Measurements from ENCODE around the gene SPOCK1.
A peak's percentile ranks its signal among the peaks of the same experiment; 100 is the strongest.

Gene SPOCK1

DNA sequence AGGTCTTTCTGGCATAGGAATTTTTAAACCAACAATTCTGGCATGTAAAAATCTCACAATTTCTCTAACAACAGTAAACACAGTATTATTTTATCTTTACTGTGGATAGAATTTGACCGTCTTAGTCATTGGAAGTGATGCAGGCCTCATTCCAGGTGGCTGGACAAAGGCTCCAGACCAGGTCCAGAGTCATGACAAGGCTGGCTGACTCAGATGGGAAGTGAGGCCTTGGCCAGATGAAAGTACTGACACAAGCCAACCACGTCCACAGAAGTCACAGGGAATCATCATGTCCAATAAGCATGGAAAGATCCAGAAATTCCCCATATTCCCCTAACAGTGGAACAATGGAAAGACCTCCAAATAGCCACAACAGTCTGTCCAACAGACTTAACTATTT is 12.4 kb downstream of the SPOCK1 start:
- Histone ChIP-seq H2AK5ac (ENCODE audit: low read length, severe bottlenecking) (no peak overlapping the region), H4K91ac (ENCODE audit: low read length) (no peak overlapping the region), H3K4me2 (ENCODE audit: low read length, poor library complexity, severe bottlenecking) (no peak overlapping the region), H3K36me3 (ENCODE audit: control insufficient read depth in 1 of 2, insufficient read depth in 2 of 2, low read depth in 1 of 2, low read length in 2 of 2) (peaks cover 0 to 9% of the 10 kb centered on the region in 2 experiments), H3K79me1 (replicated peaks; ENCODE audit: low read length, poor library complexity, severe bottlenecking) (no peaks in the 10 kb centered on the region), H3K14ac (ENCODE audit: low read length in 2 of 2) (no peak overlapping the region), H3K9me3 (ENCODE audit: control insufficient read depth, low read length) (no peaks in the 10 kb centered on the region), H3K27ac (ENCODE audit: low read length, poor library complexity, severe bottlenecking) (no peak overlapping the region), H2BK120ac (ENCODE audit: low read depth, low read length) (no peak overlapping the region), H4K8ac (ENCODE audit: low read length) (no peak overlapping the region), H2BK12ac (ENCODE audit: low read length in 2 of 2) (no peak overlapping the region), H2BK5ac (ENCODE audit: low read depth, low read length, poor library complexity, severe bottlenecking) (no peak overlapping the region), H3K23ac (ENCODE audit: low read length in 2 of 2) (no peak overlapping the region), H3K4me3 (ENCODE audit: insufficient read depth in 1 of 2, low read depth in 1 of 2, low read length in 2 of 2) (no peak overlapping the region), H3K4me1 (ENCODE audit: control insufficient read depth, insufficient read depth, low read depth, low read length) (peaks cover 2% of the 10 kb centered on the region), H2AFZ (ENCODE audit: low read depth, low read length) (no peak overlapping the region), H2BK15ac (ENCODE audit: low read depth, poor library complexity, severe bottlenecking) (no peak overlapping the region), H3K4ac (ENCODE audit: low read depth in 1 of 2, low read length in 2 of 2) (no peak overlapping the region), H3K9ac (ENCODE audit: low read length) (peak overlapping the region; percentile 61), H3K18ac (ENCODE audit: low read depth in 1 of 2, low read length in 2 of 2) (no peak overlapping the region), H3K27me3 (ENCODE audit: control insufficient read depth in 1 of 2, insufficient read depth in 1 of 2, low read length in 2 of 2) (no peaks in the 10 kb centered on the region)
- DNase-seq, result no peak
- WGBS, result 59% methylated on average over 2 of the region's 2 CpGs

DNA sequence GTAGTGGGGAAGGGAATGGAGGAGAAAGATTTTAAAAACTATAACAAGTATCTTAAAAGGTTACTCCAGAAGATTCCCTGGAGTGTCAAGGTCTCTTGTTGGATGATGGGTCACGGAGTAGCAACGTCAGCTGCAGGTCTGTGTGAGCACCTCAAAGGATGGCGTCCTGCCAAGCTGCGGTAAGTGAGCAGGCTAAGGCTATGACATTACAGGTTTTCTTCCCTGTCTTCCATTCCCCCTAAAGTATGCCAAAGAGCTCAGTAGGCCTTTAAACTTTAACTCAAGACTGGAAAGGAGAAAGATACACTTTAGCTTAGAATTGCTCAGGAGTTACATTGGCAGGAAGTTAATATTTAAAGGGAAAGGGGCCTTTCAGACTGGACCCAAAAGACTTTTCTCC is 17.5 kb downstream of the SPOCK1 start:
- Histone ChIP-seq H2BK5ac (ENCODE audit: low read depth, low read length, poor library complexity, severe bottlenecking) (no peak overlapping the region), H3K14ac (ENCODE audit: low read length in 2 of 2) (no peak overlapping the region), H2BK15ac (ENCODE audit: low read depth, poor library complexity, severe bottlenecking) (no peak overlapping the region), H3K4me3 (ENCODE audit: insufficient read depth in 1 of 2, low read depth in 1 of 2, low read length in 2 of 2) (no peak overlapping the region), H2AK5ac (ENCODE audit: low read length, severe bottlenecking) (no peak overlapping the region), H2BK12ac (ENCODE audit: low read length in 2 of 2) (no peak overlapping the region), H3K27ac (ENCODE audit: low read length, poor library complexity, severe bottlenecking) (peak overlapping the region; percentile 43), H3K79me1 (replicated peaks; ENCODE audit: low read length, poor library complexity, severe bottlenecking) (no peaks in the 10 kb centered on the region), H2BK120ac (ENCODE audit: low read depth, low read length) (no peak overlapping the region), H3K9me3 (ENCODE audit: control insufficient read depth, low read length) (no peaks in the 10 kb centered on the region), H3K4ac (ENCODE audit: low read depth in 1 of 2, low read length in 2 of 2) (no peak overlapping the region), H3K23ac (ENCODE audit: low read length in 2 of 2) (no peak overlapping the region), H3K4me2 (ENCODE audit: low read length, poor library complexity, severe bottlenecking) (no peak overlapping the region), H2AFZ (ENCODE audit: low read depth, low read length) (no peak overlapping the region), H3K36me3 (ENCODE audit: control insufficient read depth in 1 of 2, insufficient read depth in 2 of 2, low read depth in 1 of 2, low read length in 2 of 2) (peaks cover 0 to 15% of the 10 kb centered on the region in 2 experiments), H4K91ac (ENCODE audit: low read length) (no peak overlapping the region), H4K8ac (ENCODE audit: low read length) (no peak overlapping the region), H3K4me1 (ENCODE audit: control insufficient read depth, insufficient read depth, low read depth, low read length) (peaks cover 1% of the 10 kb centered on the region), H3K18ac (ENCODE audit: low read depth in 1 of 2, low read length in 2 of 2) (no peak overlapping the region), H3K9ac (ENCODE audit: low read length) (no peak overlapping the region), H3K27me3 (ENCODE audit: control insufficient read depth in 1 of 2, insufficient read depth in 1 of 2, low read length in 2 of 2) (no peaks in the 10 kb centered on the region)
- no peak for DNase-seq
- WGBS, result 83% methylated on average over 4 of the region's 4 CpGs

DNA sequence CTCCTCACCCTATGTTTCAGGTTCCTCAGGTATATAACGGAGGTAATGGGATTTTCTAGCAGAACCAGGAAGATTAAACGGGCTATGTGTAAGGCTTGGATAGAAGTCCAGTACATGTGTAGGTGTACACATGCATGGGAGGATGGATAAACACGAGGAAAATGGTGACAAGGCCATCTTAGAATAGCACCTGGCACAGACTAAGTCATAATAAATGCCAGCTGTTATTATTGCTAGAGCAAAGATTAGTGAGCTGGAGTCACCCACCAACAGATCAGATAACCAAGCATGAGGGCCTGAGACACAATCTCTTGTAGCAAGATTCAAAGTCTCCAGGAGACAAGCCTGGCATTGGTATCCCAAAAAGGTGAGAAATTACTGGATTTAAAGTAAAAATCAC is 21.1 kb downstream of the SPOCK1 start:
- no peak overlapping the region for H3K4me2 ChIP-seq (ENCODE audit: low read length, poor library complexity, severe bottlenecking)
- H2AFZ ChIP-seq (ENCODE audit: low read depth, low read length), result no peak overlapping the region
- H3K36me3 ChIP-seq (ENCODE audit: control insufficient read depth in 1 of 2, insufficient read depth in 2 of 2, low read depth in 1 of 2, low read length in 2 of 2), result peaks cover 0 to 12% of the 10 kb centered on the region in 2 experiments
- H2BK15ac ChIP-seq (ENCODE audit: low read depth, poor library complexity, severe bottlenecking), result no peak overlapping the region
- no peaks in the 10 kb centered on the region for H3K27me3 ChIP-seq (ENCODE audit: control insufficient read depth in 1 of 2, insufficient read depth in 1 of 2, low read length in 2 of 2)
- H3K4me1 ChIP-seq (ENCODE audit: control insufficient read depth, insufficient read depth, low read depth, low read length), result peaks cover 1% of the 10 kb centered on the region
- DNase-seq, result no peak
- no peak overlapping the region for H4K8ac ChIP-seq (ENCODE audit: low read length)
- WGBS, result 51% methylated on average over 2 of the region's 3 CpGs
- no peak overlapping the region for H3K23ac ChIP-seq (ENCODE audit: low read length in 2 of 2)
- no peaks in the 10 kb centered on the region for H3K79me1 ChIP-seq (replicated peaks; ENCODE audit: low read length, poor library complexity, severe bottlenecking)
- no peaks in the 10 kb centered on the region for H3K9me3 ChIP-seq (ENCODE audit: control insufficient read depth, low read length)
- no peak overlapping the region for H3K27ac ChIP-seq (ENCODE audit: low read length, poor library complexity, severe bottlenecking)
- no peak overlapping the region for H2BK120ac ChIP-seq (ENCODE audit: low read depth, low read length)
- H2BK5ac ChIP-seq (ENCODE audit: low read depth, low read length, poor library complexity, severe bottlenecking), result no peak overlapping the region
- no peak overlapping the region for H3K14ac ChIP-seq (ENCODE audit: low read length in 2 of 2)
- no peak overlapping the region for H2BK12ac ChIP-seq (ENCODE audit: low read length in 2 of 2)
- H3K18ac ChIP-seq (ENCODE audit: low read depth in 1 of 2, low read length in 2 of 2), result no peak overlapping the region
- no peak overlapping the region for H4K91ac ChIP-seq (ENCODE audit: low read length)
- no peak overlapping the region for H3K4me3 ChIP-seq (ENCODE audit: insufficient read depth in 1 of 2, low read depth in 1 of 2, low read length in 2 of 2)
- H2AK5ac ChIP-seq (ENCODE audit: low read length, severe bottlenecking), result no peak overlapping the region
- H3K4ac ChIP-seq (ENCODE audit: low read depth in 1 of 2, low read length in 2 of 2), result no peak overlapping the region
- no peak overlapping the region for H3K9ac ChIP-seq (ENCODE audit: low read length)

DNA sequence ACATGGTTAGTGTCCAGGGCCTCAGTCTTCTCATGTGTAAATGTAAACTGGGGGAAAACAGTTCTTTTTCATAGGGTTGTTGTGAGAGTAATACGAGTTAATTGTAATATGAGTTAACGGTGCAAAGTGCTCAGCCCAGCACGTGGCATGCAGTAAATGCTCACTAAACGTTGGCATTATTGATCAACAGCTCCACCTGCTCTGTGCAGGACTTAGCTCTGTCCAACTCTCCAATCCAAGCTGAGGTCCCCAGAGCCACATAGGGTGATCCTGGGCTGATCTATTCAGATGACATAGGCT is 28.3 kb downstream of the SPOCK1 start:
- no peaks in the 10 kb centered on the region for H3K9me3 ChIP-seq (ENCODE audit: control insufficient read depth, low read length)
- no peak overlapping the region for H2BK5ac ChIP-seq (ENCODE audit: low read depth, low read length, poor library complexity, severe bottlenecking)
- H2BK120ac ChIP-seq (ENCODE audit: low read depth, low read length), result no peak overlapping the region
- H3K79me1 ChIP-seq (replicated peaks; ENCODE audit: low read length, poor library complexity, severe bottlenecking), result no peaks in the 10 kb centered on the region
- H3K23ac ChIP-seq (ENCODE audit: low read length in 2 of 2), result no peak overlapping the region
- no peak overlapping the region for H4K8ac ChIP-seq (ENCODE audit: low read length)
- H3K36me3 ChIP-seq (ENCODE audit: control insufficient read depth in 1 of 2, insufficient read depth in 2 of 2, low read depth in 1 of 2, low read length in 2 of 2), result no peaks in the 10 kb centered on the region
- H3K4ac ChIP-seq (ENCODE audit: low read depth in 1 of 2, low read length in 2 of 2), result no peak overlapping the region
- no peak overlapping the region for H2BK15ac ChIP-seq (ENCODE audit: low read depth, poor library complexity, severe bottlenecking)
- DNase-seq, result no peak
- H3K4me1 ChIP-seq (ENCODE audit: control insufficient read depth, insufficient read depth, low read depth, low read length), result peaks cover 2% of the 10 kb centered on the region
- H2BK12ac ChIP-seq (ENCODE audit: low read length in 2 of 2), result no peak overlapping the region
- no peak overlapping the region for H3K14ac ChIP-seq (ENCODE audit: low read length in 2 of 2)
- no peak overlapping the region for H2AK5ac ChIP-seq (ENCODE audit: low read length, severe bottlenecking)
- H3K4me2 ChIP-seq (ENCODE audit: low read length, poor library complexity, severe bottlenecking), result no peak overlapping the region
- no peaks in the 10 kb centered on the region for H3K27me3 ChIP-seq (ENCODE audit: control insufficient read depth in 1 of 2, insufficient read depth in 1 of 2, low read length in 2 of 2)
- 70% methylated on average over 4 of the region's 4 CpGs for WGBS
- H4K91ac ChIP-seq (ENCODE audit: low read length), result no peak overlapping the region
- H3K9ac ChIP-seq (ENCODE audit: low read length), result no peak overlapping the region
- H3K27ac ChIP-seq (ENCODE audit: low read length, poor library complexity, severe bottlenecking), result no peak overlapping the region
- no peak overlapping the region for H3K4me3 ChIP-seq (ENCODE audit: insufficient read depth in 1 of 2, low read depth in 1 of 2, low read length in 2 of 2)
- H2AFZ ChIP-seq (ENCODE audit: low read depth, low read length), result no peak overlapping the region
- no peak overlapping the region for H3K18ac ChIP-seq (ENCODE audit: low read depth in 1 of 2, low read length in 2 of 2)
